MM.1S (cell line): ENCODE measurements around the gene ALKBH3.

Experiments
- EZH2 ChIP-seq: fragments of 300-600 bp; sonication (generic); optimal IDR thresholded peaks from 2 replicates; pipeline ENCODE3; 2017; ENCODE audit warnings: low read depth, mild to moderate bottlenecking, antibody characterized with exemption, low read length, mixed read lengths
- TF ChIP-seq, protein P1 (sequence below): fragments of 300-600 bp; sonication (generic); IDR thresholded peaks from 2 replicates; pipeline ENCODE4 v1.5.1; 2016; ENCODE audit warnings: antibody characterized with exemption, low read length, mixed read lengths

DNA sequence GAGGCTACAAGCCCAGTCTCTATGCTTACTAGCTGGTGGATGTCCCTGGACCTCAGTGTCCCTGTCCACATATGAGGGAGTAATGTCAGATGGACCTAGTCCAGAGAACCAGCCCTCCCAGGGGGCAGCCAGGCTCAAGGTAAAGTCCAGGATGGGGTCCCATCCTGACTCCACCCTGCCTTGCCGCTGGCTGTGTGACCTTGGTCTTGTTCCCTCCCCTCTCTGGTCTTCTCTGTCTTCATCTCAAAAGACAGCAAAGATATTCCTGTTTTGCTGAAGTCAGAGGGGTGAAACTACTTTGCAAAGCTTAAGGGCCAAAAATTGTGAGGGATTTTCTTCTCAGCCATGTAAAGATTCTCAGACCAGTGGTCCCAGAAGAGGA, 52.6 kb downstream of the ALKBH3 start:
- TF ChIP-seq EZH2, result no peak
- TF ChIP-seq, protein P1, sequence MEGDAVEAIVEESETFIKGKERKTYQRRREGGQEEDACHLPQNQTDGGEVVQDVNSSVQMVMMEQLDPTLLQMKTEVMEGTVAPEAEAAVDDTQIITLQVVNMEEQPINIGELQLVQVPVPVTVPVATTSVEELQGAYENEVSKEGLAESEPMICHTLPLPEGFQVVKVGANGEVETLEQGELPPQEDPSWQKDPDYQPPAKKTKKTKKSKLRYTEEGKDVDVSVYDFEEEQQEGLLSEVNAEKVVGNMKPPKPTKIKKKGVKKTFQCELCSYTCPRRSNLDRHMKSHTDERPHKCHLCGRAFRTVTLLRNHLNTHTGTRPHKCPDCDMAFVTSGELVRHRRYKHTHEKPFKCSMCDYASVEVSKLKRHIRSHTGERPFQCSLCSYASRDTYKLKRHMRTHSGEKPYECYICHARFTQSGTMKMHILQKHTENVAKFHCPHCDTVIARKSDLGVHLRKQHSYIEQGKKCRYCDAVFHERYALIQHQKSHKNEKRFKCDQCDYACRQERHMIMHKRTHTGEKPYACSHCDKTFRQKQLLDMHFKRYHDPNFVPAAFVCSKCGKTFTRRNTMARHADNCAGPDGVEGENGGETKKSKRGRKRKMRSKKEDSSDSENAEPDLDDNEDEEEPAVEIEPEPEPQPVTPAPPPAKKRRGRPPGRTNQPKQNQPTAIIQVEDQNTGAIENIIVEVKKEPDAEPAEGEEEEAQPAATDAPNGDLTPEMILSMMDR, result no peak
